ENCODE results near the gene ADAMTS17. TPM values are rescaled to one million over a fixed set of nuclear protein-coding genes. Genes with fewer than 3 reads are reported as not detected.
"Not testable (repeated sequence)": the region's sequence is repeated elsewhere in the genome, so short reads cannot be mapped to it uniquely, and the experiment has no call there.

ADAMTS17 gene
- total RNA-seq, 1 donor from 2014 or later: 1.4 TPM

DNA sequence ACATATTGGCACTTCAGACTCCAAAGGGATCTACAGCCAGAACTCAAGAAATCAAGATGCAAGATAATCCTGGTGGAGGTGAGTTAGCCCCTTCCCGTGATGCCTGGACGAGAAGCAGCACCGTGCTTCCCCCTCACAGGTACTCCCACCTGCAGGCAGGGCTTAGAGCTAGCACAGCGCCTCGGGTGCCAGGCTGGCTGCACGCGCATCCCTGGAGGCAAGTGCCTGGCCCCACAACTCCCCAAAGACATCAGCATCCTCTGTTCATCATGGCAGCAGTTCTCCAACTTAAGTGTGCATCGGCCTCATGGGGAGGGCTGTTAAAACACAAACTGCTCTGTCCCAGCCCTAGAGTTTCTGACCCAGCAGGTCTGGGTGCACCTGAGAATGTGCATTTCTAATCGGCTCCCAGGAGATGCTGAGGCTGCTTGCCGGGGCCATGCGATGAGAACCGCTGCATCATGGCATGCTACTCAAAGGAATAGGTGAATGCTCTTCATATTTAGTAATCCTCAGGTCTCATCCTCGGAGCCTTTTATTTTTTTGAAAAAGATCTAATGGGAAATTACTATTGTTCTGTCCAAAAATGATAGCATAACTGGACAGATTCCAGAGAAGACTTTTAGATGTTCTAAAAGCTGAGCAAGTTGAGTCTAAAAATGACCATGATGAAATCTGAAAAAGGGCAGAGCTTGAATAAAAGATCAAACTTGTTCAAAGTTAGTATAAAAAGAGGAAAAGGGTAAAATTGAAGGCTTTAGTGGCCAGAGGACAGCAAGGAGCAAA lies 244.2 kb downstream of the ADAMTS17 start:
- intact Hi-C loops (cut with DNase I): no loop called here
- DNase-seq (ENCODE audit: missing footprints): no peak
- ATAC-seq: no peak

DNA sequence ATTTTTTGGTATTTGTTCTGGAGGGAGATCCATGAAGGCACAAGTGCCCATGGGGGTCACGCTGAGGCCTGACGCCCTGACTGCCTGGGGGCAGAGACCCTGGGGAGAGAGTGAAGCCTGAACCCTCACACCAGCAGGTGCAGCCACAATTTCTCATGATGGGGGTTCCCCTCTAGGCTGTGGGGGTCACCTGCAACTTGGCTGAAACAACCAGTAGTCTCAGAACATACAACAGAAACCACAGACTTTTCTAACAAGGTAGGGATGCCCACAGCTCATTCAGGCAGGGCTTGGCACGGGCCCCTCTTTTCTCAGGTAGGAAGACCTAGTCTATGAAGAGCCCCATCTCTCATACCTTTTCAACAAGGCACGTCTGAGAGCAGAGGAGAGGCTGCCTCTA lies 245.1 kb downstream of the ADAMTS17 start:
- intact Hi-C loops (cut with DNase I): no loop called here
- no peak for DNase-seq (ENCODE audit: missing footprints)
- ATAC-seq: no peak

DNA sequence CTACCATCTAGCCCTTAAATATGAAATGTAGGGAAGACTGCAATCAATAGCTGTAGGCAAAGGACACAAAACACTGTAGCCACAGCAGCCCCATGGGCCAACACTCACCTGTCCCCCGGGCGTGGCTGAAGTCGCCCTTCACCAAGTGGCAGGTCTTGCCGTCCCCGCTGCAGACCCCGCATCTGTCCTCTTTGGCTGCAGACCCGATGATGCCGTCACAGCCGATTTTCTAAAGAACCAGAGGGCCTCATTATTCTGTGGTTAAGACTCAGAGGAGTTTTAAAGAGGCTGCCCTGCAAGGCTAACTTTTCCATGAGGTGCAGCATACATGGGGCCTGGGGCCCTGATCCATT lies 245.6 kb downstream of the ADAMTS17 start:
- ATAC-seq: no peak

DNA sequence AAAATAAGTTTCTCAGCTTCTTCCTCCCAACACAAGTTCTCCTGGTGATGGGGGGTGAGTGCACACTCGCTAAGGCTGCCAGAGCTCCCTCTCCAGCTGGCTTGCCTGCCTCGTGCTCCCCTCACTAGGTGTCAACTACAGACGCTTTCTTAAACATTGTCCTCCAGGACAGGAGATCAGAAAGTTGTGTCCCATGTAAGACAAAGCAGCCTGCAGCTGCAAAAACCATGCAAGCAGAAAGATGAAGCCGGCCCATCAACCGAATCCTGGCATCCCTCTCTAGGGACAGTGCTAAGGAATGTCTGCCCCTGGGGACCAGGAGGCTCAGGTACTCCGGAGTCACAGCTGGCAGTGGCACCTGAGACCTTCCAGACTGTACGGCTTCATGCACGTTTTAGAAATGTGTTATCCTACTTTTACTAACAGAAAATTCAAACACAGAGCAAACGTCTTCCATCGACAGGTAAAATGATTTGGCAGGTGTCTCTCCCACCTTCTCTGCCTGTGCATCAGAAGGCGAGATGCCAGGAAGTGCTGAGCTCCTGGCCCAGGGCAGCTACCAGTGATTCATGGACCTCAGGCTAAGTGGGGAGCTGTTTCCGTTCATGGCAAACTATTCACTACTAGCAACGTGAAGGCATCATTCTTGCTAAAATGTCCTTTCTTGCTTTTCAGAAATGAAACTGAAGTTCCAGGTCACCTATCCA lies 246.1 kb downstream of the ADAMTS17 start:
- intact Hi-C loops (cut with DNase I): no loop called here
- ATAC-seq (no peak), DNase-seq (ENCODE audit: missing footprints) (no peak)

More for the DNA sequence above, 245.6 kb downstream of the ADAMTS17 start:
- intact Hi-C loops (cut with DNase I): no loop called here
- DNase-seq (ENCODE audit: missing footprints): no peak

DNA sequence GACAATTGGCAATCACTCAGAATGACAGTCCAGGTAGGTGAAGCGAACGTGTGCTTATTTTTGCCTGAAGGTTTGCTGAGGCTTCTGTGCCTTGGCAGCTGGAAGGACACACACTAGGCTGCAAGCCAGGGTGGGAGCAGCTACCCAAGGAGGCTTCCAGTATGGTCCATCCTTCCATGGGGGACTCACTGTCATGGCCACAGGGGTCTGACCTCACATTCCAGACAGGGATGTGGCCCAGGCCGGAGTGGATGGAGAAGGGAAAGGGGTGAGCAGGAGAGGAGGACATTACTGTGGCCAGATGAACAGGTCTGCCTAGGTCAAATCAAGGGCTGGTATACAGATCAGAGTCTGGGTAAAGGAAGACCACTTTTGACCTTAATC lies 247.7 kb downstream of the ADAMTS17 start:
- ATAC-seq: peak; percentile 21
- intact Hi-C loops (cut with DNase I): no loop called here
- no peak for DNase-seq (ENCODE audit: missing footprints)

DNA sequence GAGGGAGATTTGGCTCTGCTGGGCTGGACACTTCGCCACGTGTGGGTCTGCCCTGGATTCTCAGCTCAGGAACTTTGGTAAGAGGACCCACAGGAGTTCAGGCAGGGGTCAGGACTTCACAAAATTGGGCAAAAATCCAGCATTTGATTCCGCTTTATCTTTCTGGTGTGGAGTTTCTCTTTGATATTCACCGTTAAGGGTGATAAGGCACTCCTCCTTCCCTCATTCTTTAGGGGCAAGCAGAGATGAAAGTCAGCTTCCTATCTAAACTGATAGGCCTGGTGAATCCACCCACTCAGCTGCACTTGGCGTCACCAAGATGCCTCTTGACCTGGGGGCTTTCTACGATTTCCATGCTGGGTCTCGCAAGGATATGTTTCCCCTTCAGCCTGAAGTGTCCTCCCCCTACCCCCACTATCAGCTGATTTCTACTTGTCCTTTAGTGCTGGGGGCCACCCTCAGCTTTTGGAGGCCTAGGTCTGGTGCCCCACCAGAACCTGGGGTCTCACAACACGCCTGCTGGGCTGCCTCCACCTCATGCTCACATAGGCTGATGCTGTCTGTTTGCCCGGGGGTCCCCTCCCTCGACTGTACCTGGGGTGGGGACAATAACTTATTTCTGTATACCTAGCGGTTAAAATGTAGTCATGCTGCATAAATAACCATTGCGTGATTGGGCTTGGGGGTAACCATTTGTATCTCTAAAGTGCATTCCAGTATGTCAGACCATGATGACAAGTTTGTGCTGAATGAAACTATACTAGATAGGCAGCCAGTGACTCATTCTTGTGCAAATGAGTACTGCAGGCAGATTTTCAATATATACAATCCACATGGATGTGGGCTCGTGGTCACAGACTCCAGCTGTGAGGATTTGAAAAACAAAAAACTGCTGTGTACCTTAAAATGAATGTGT lies 248.3 kb downstream of the ADAMTS17 start:
- DNase-seq (ENCODE audit: missing footprints) (no peak), ATAC-seq (no peak)
- intact Hi-C loops (cut with DNase I): no loop called here

DNA sequence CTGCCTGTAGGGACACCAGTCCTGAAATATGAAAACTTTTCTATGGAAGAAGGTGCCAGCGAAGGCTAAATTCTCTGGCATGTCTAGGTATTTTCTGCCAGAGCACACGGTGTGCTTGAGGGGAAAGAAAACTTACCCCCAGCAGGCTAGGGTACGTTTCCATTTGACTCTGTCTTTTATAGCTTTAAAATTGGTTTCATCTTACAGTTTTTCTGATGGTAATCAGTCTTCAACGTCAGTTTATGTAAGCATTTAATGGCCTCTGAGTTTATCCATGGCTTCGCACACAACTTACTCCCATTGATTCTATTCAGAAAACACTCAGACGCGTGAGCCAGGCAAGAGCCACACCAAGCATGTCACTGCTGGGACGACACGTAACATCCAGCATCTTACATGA lies 249.7 kb downstream of the ADAMTS17 start:
- intact Hi-C loops (cut with DNase I): no loop called here
- ATAC-seq (no peak), DNase-seq (ENCODE audit: missing footprints) (no peak)

DNA sequence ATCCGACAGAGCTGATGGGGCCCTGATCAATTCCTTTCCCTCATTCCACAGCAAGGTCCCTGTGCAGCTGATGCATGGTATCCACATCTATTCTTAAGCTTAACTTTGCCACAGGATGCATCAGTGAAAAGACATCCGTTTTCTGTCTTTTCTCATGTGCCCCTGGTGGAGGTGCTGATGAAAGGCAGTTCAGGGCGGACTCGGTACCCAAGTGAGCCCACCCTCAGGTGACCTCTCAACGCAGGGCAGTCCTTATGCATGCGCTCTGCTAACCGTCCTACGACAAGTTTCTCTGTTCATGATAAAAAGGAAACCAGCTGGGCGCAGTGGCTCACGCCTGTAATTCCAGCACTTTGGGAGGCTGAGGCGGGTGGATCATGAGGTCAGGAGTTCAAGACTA lies 251.4 kb downstream of the ADAMTS17 start:
- intact Hi-C loops (cut with DNase I): no loop called here
- DNase-seq (ENCODE audit: missing footprints): no peak
- ATAC-seq: no peak

DNA sequence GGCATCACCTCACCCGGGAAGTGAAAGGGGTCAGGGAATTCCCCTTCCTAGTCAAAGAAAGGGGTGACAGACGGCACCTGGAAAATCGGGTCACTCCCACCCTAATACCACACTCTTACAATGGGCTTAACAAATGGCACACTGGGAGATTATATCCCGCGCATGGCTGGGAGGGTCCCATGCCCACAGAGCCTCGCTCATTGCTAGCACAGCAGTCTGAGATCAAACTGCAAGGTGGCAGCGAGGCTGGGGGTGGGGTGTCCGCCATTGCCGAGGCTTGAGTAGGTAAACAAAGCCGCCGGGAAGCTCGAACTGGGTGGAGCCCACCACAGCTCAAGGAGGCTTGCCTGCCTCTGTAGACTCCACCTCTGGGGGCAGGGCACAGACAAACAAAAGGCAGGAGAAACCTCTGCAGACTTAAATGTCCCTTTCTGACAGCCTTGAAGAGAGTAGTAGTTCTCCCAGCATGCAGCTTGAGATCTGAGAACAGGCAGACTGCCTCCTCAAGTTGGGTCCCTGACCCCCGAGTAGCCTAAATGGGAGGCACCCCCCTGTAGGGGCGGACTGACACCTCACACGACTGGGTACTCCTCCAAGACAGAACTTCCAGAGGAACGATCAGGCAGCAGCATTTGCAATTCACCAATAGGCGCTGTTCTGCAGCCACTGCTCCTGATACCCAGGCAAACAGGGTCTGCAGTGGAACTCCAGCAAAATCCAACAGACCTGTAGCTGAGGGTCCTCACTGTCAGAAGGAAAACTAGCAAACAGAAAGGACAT lies 257.5 kb downstream of the ADAMTS17 start:
- DNase-seq (ENCODE audit: missing footprints); ATAC-seq; intact Hi-C loops (cut with DNase I): not testable (repeated sequence)

DNA sequence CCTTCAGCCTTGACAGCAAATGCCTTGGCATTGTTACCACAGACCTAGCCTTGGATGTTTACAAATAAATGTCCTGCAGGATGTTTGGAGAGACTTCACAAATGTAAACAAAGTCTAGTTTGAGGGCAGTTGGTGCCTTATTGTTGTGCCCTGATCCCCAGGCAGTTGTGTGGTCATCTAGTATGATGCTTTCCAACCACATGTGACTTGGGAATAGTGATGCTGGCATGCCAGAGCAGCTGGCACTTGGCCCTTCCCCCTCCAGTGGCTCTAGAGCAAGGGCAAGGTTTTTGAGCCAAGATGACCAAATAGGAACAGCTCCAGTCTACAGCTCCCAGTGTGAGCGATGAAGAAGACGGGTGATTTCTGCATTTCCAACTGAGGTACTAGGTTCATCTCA lies 258.2 kb downstream of the ADAMTS17 start:
- no peak for DNase-seq (ENCODE audit: missing footprints)
- intact Hi-C loops (cut with DNase I): no loop called here
- ATAC-seq: peak; percentile 68

DNA sequence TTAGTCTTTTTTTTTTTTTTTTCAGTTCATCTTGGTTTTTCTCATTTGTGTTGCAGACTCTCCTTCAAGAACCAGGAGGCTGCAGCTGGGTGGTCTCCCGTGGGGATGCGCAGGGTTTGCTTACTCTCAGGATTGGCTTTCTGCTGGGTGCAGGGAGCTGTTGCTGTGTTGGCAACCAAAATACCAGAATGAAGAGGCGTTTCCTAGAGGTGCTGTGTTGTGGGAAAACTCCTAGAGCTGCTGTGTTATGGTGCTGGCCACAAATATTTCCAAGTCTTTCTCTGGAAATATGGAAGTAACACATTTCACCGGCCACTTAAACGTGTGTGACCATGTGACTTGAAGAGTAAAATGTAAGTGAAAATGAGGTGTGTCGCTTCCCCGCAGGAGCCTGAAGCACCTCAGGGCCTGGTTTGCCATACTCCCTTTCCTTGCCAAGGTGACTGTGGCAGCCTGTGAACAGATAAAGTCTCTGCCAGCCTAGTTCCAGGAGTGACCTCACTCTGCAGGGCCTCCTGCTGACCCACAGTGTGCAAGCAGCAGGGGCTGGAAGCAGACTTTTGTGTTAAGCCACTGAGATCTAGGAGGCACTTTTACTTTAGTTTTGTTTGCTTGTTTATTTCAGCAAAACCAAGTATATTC lies 258.9 kb downstream of the ADAMTS17 start:
- DNase-seq (ENCODE audit: missing footprints) (no peak), ATAC-seq (peak; percentile 91)
- intact Hi-C loops (cut with DNase I): no loop called here

DNA sequence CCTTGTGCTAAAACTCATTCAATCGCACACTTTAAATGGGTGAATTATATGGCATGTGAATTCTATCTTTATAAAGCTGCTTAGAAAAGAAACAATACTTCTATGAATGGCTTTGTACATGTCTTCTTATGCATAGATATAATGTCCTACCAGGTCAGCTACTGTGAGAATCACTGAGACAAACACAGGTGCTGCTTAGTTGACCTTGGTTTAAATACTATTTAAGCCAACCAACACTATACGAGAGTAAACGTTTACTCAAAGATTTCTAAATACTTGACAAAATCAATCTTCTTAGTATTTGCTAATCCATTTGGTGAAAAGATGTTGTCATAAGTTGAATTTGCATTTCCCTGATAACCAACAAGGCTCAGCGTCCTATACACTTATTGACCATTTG lies 260.3 kb downstream of the ADAMTS17 start:
- DNase-seq (ENCODE audit: missing footprints) (no peak), ATAC-seq (no peak)
- intact Hi-C loops (cut with DNase I): no loop called here

DNA sequence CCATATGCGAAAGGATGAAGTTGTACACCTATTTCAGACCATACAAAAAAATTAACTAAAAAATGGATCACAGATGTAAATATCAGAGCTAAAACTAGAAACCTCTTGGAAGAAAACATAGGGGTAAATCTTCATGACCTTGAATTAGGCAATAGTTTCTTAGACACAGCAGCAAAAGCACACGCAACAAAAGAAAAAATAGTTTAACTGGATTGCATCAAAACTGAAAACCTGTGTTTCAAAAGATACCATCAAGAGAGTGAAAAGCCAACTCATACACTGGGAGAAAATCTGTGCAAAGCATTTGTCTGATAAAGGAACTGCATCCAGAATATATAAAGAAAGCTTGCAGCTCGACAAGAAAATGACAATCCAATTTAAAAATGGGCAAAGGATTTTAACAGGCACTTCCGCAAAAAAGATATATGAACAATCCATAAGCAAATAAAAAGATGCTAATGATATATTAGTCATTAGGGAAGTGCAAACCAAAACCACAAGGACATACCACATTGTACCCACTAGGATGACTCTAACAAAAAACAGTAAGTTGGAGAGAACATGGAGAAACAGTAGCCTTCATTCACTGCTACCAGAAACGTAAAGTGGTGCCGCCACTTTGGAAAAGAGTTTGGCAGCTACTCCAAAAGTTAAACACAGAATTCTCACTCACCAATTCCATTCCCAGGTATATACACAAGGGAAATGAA lies 263.1 kb downstream of the ADAMTS17 start:
- intact Hi-C loops (cut with DNase I): no loop called here
- DNase-seq (ENCODE audit: missing footprints) (no peak), ATAC-seq (no peak)

DNA sequence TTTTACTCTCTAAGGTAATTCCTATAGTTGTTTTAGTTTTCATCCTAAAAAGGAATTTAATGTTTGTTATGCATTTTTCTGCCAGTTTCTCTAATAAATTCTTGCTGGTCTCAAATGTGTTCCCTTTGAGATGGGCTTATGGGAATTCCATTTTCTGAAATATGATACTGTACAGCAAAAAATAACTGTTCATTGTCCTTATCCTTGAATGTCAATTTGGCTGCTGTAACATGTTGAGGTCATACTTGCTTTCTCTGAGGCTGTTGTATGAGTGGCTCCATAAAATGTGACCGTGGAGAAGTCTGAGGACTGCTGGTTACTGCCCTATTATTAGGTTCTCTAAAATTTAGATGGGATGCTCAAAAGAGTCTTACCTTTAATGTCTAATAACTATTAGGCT lies 266.5 kb downstream of the ADAMTS17 start:
- no peak for DNase-seq (ENCODE audit: missing footprints)
- ATAC-seq: peak; percentile 34
- intact Hi-C loops (cut with DNase I): no loop called here

DNA sequence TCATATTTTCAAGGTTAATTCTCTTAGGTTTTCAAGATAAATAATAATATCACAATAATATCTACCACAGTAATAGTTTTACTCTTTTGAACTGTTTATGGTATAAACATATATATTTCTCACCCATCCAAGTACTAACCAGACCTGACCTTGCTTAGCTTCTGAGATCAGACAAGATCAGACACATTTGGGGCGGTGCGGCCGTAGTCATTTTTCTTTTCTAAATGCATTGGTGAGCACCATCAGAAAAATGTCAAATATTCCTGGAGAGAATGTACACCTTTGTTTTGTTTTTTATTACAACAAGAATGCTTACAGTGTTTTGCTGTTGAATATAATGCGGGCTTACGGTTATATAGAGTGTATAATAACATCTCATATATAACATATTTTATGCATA lies 267.8 kb downstream of the ADAMTS17 start:
- DNase-seq (ENCODE audit: missing footprints) (no peak), ATAC-seq (no peak)
- intact Hi-C loops (cut with DNase I): no loop called here

DNA sequence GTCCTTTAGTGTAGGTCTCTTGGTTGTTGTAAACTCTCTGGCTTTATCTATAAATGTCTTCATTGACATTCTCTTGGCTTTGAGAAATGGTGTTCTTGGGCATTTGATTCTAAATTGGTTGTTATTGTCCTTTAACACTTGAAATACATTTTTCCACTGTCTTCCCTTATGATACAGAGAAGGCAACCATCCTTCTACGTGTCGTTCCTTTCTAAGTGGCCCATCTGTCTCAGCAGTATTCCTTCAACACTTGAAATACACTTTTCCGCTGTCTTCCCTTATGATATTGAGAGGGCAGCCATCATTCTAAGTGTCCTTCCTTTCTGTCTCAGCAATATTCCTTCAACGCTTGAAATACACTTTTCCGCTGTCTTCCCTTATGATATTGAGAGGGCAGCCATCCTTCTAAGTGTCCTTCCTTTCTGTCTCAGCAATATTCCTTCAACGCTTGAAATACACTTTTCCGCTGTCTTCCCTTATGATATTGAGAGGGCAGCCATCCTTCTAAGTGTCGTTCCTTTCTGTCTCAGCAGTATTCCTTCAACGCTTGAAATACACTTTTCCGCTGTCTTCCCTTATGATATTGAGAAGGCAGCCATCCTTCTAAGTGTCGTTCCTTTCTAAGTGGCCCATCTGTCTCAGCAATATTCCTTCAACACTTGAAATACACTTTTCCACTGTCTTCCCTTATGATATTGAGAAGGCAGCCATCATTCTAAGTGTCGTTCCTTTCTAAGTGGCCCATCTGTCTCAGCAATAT lies 275.1 kb downstream of the ADAMTS17 start:
- intact Hi-C loops (cut with DNase I); ATAC-seq; DNase-seq (ENCODE audit: missing footprints): not testable (repeated sequence)

DNA sequence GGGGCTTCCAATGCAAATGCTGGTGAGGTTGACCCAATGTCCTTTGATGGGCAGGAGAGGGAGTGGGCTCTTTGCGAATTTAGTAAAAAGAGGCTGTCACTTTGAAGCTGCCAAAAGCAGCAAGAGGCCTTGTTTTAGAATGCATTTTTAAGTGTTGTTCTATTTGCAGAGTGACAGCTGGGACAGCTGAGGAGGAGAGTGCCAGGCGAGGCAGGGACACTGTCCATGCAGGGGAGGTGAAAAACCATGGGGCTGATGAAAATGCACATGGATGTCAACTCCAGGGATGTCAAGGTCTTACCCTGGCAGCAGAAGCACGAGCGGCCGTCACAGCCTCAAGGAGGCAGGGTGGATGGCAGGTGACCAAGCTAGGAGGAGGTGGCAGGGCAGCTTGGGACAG lies 279.8 kb downstream of the ADAMTS17 start:
- ATAC-seq (peak; percentile 65), DNase-seq (ENCODE audit: missing footprints) (no peak)
- intact Hi-C loops (cut with DNase I): loop anchor here (2.0 kb wide), 1 partner anchor 53 kb away; no protein-coding TSS in a partner anchor
